ENCODE data around the gene AEBP1. TPM values are rescaled to one million over a fixed set of nuclear protein-coding genes. Genes with fewer than 3 reads are reported as not detected.
"Not testable (repeated sequence)": the region's sequence is repeated elsewhere in the genome, so short reads cannot be mapped to it uniquely, and the experiment has no call there.

AEBP1 gene
- polyA plus RNA-seq, 3 donors: 57.3 to 60.0 (median 59.1) TPM

- no peak for DNase-seq (ENCODE audit: low read depth in 3 of 3, low spot score in 2 of 3)
These were observed 12.1 kb downstream of the AEBP1 start for GRCh38 chr7:44116087-44116788.

- DNase-seq (ENCODE audit: low read depth in 3 of 3, low spot score in 2 of 3): no peak
These were observed 12.9 kb downstream of the AEBP1 start for GRCh38 chr7:44116789-44117666.

GRCh38 chr7:44117801-44118429 is 13.8 kb downstream of the AEBP1 start:
- DNase-seq (ENCODE audit: low read depth in 3 of 3, low spot score in 2 of 3): no peak

GRCh38 chr7:44119829-44120380 is 15.8 kb downstream of the AEBP1 start:
- no peak for DNase-seq (ENCODE audit: low read depth in 3 of 3, low spot score in 2 of 3)

GRCh38 chr7:44120395-44120794 is 16.2 kb downstream of the AEBP1 start:
- no peak for DNase-seq (ENCODE audit: low read depth in 3 of 3, low spot score in 2 of 3)

GRCh38 chr7:44121761-44122420 is 17.7 kb downstream of the AEBP1 start:
- DNase-seq (ENCODE audit: low read depth in 3 of 3, low spot score in 2 of 3): no peak

GRCh38 chr7:44122529-44122928 is 18.4 kb downstream of the AEBP1 start:
- DNase-seq (ENCODE audit: low read depth in 3 of 3, low spot score in 2 of 3): no peak

GRCh38 chr7:44123190-44124003 is 19.3 kb downstream of the AEBP1 start, which contains the start of gene POLD2:
TSS of gene POLD2 (minus strand) at chr7:44123548. CDS start at chr7:44122053, 1,495 bp downstream.
- peak; percentile 84 to 94 (median 91) for DNase-seq (ENCODE audit: low read depth in 3 of 3, low spot score in 2 of 3)

- DNase-seq (ENCODE audit: low read depth in 3 of 3, low spot score in 2 of 3): no peak
These were observed 20.7 kb downstream of the AEBP1 start for GRCh38 chr7:44124822-44125202.

- DNase-seq (ENCODE audit: low read depth in 3 of 3, low spot score in 2 of 3): not testable (repeated sequence)
These were observed 22.4 kb downstream of the AEBP1 start for GRCh38 chr7:44126574-44126973.

GRCh38 chr7:44127161-44127560 is 23.0 kb downstream of the AEBP1 start:
- DNase-seq (ENCODE audit: low read depth in 3 of 3, low spot score in 2 of 3): no peak

- DNase-seq (ENCODE audit: low read depth in 3 of 3, low spot score in 2 of 3): no peak
These were observed 24.8 kb downstream of the AEBP1 start for GRCh38 chr7:44128721-44129582.

- no peak for DNase-seq (ENCODE audit: low read depth in 3 of 3, low spot score in 2 of 3)
These were observed 27.3 kb downstream of the AEBP1 start for GRCh38 chr7:44131173-44132029.

GRCh38 chr7:44132039-44132438 is 27.9 kb downstream of the AEBP1 start:
- DNase-seq (ENCODE audit: low read depth in 3 of 3, low spot score in 2 of 3): no peak

- no peak for DNase-seq (ENCODE audit: low read depth in 3 of 3, low spot score in 2 of 3)
These were observed 29.1 kb downstream of the AEBP1 start for GRCh38 chr7:44133295-44133694.

GRCh38 chr7:44134943-44135628 is 30.9 kb downstream of the AEBP1 start:
- no peak for DNase-seq (ENCODE audit: low read depth in 3 of 3, low spot score in 2 of 3)

- no peak for DNase-seq (ENCODE audit: low read depth in 3 of 3, low spot score in 2 of 3)
These were observed 32.6 kb downstream of the AEBP1 start for GRCh38 chr7:44136731-44137130.

Measured in right renal cortex interstitium (tissue), 3 donors.